HEK293 (cell line): Measurements from ENCODE around the gene CELA1.
A peak's percentile ranks its signal among the peaks of the same experiment; 100 is the strongest.

ENCODE experiments used
- AEBP2 ChIP-seq: fragments of 450-650 bp; formaldehyde crosslinking; IDR thresholded peaks from 2 replicates; pipeline ENCODE4 v1.5.1; 2016; ENCODE audit warnings: missing biosample characterization, missing genetic modification characterization, borderline replicate concordance
- BCL11B ChIP-seq: fragments of 450-650 bp; formaldehyde crosslinking; IDR thresholded peaks from 2 replicates; pipeline ENCODE4 v1.5.1; 2016; ENCODE audit warnings: low read depth, missing biosample characterization, missing genetic modification characterization
- ELK4 ChIP-seq: IDR thresholded peaks from 2 replicates; pipeline ENCODE4 v1.6.1; 2011; ENCODE audit warnings: mild to moderate bottlenecking, low read depth, low read length, borderline replicate concordance
- FEZF1 ChIP-seq: fragments of 450-650 bp; formaldehyde crosslinking; IDR thresholded peaks from 2 replicates; pipeline ENCODE4 v1.5.1; 2016; ENCODE audit warnings: missing biosample characterization, missing genetic modification characterization
- HOXA7 ChIP-seq: sonication (generic); formaldehyde crosslinking; IDR thresholded peaks from 2 replicates; pipeline ENCODE4 v1.8.1; 2022; ENCODE audit warnings: missing genetic modification reagents, borderline replicate concordance
- PRDM2 ChIP-seq: fragments of 450-650 bp; formaldehyde crosslinking; IDR thresholded peaks from 2 replicates; pipeline ENCODE4 v1.5.1; 2016; ENCODE audit warnings: missing biosample characterization, missing genetic modification characterization, borderline replicate concordance
- SETDB1 ChIP-seq: IDR thresholded peaks from one replicate; pipeline ENCODE4 v1.6.1; 2017; ENCODE audit warnings: mild to moderate bottlenecking, low read length, moderate library complexity, mixed read lengths; ENCODE audit not compliant: insufficient read length
- SP7 ChIP-seq: fragments of 450-650 bp; formaldehyde crosslinking; IDR thresholded peaks from 2 replicates; pipeline ENCODE4 v1.5.1; 2016; ENCODE audit warnings: missing biosample characterization, missing genetic modification characterization
- YY1 ChIP-seq: fragments of 450-650 bp; formaldehyde crosslinking; IDR thresholded peaks from 2 replicates; pipeline ENCODE4 v1.5.1; 2018; ENCODE audit warnings: missing biosample characterization, missing genetic modification characterization
- ZBTB1 ChIP-seq: fragments of 450-650 bp; formaldehyde crosslinking; IDR thresholded peaks from 2 replicates; pipeline ENCODE4 v1.5.1; 2016; ENCODE audit warnings: missing biosample characterization, missing genetic modification characterization
- ZIC2 ChIP-seq: fragments of 450-650 bp; formaldehyde crosslinking; IDR thresholded peaks from 2 replicates; pipeline ENCODE4 v1.5.1; 2016; ENCODE audit warnings: missing biosample characterization, missing genetic modification characterization
- ZNF138 ChIP-seq: fragments of 450-650 bp; formaldehyde crosslinking; IDR thresholded peaks from 2 replicates; pipeline ENCODE4 v1.5.1; 2016; ENCODE audit warnings: missing biosample characterization, missing genetic modification characterization, borderline replicate concordance
- ZNF148 ChIP-seq: fragments of 450-650 bp; formaldehyde crosslinking; IDR thresholded peaks from 2 replicates; pipeline ENCODE4 v1.5.0; 2017; ENCODE audit warnings: missing biosample characterization, missing genetic modification characterization, borderline replicate concordance
- ZNF24 ChIP-seq: fragments of 450-650 bp; formaldehyde crosslinking; IDR thresholded peaks from 2 replicates; pipeline ENCODE4 v1.5.1; 2016; ENCODE audit warnings: missing biosample characterization, missing genetic modification characterization
- ZNF274 ChIP-seq, 2 experiments: fragments of 200-500 bp in 1 of 2; fragments of 450-650 bp in 1 of 2; sonication (Bioruptor generic) in 1 of 2; formaldehyde crosslinking in 1 of 2; IDR thresholded peaks; 2 replicates each; pipeline versions ENCODE4 v1.5.1 to v1.6.1; 2014 to 2016; ENCODE audit warnings: borderline replicate concordance in 1 of 2, inconsistent platforms in 1 of 2, low read length in 1 of 2, missing biosample characterization in 1 of 2, missing genetic modification characterization in 1 of 2
- ZNF48 ChIP-seq: fragments of 450-650 bp; formaldehyde crosslinking; IDR thresholded peaks from 2 replicates; pipeline ENCODE4 v1.5.1; 2016; ENCODE audit warnings: missing biosample characterization, missing genetic modification characterization
- ZNF501 ChIP-seq: fragments of 450-650 bp; formaldehyde crosslinking; IDR thresholded peaks from 2 replicates; pipeline ENCODE4 v1.5.1; 2016; ENCODE audit warnings: missing biosample characterization, missing genetic modification characterization
- ZNF510 ChIP-seq: fragments of 450-650 bp; formaldehyde crosslinking; IDR thresholded peaks from 2 replicates; pipeline ENCODE4 v1.5.1; 2018; ENCODE audit warnings: mild to moderate bottlenecking, missing genetic modification characterization, missing biosample characterization; ENCODE audit not compliant: insufficient replicate concordance
- ZNF514 ChIP-seq: fragments of 450-650 bp; formaldehyde crosslinking; IDR thresholded peaks from 2 replicates; pipeline ENCODE4 v1.5.1; 2016; ENCODE audit warnings: missing biosample characterization, missing genetic modification characterization
- ZNF555 ChIP-seq: fragments of 450-650 bp; formaldehyde crosslinking; conservative IDR thresholded peaks from 2 replicates; pipeline ENCODE4 v1.5.1; 2017; ENCODE audit warnings: missing biosample characterization, mild to moderate bottlenecking, missing genetic modification characterization, inconsistent platforms
- ZNF600 ChIP-seq: fragments of 450-650 bp; formaldehyde crosslinking; IDR thresholded peaks from 2 replicates; pipeline ENCODE4 v1.5.1; 2016; ENCODE audit warnings: missing biosample characterization, missing genetic modification characterization
- ZNF610 ChIP-seq: fragments of 450-650 bp; formaldehyde crosslinking; IDR thresholded peaks from 2 replicates; pipeline ENCODE4 v1.5.1; 2016; ENCODE audit warnings: missing biosample characterization, missing genetic modification characterization, borderline replicate concordance
- ZNF626 ChIP-seq: fragments of 450-650 bp; sonication (Bioruptor Pico); formaldehyde crosslinking; IDR thresholded peaks from 2 replicates; pipeline ENCODE4 v1.5.1; 2018; ENCODE audit warnings: missing biosample characterization, missing genetic modification characterization, inconsistent platforms
- ZNF664 ChIP-seq: fragments of 450-650 bp; formaldehyde crosslinking; IDR thresholded peaks from 2 replicates; pipeline ENCODE4 v1.5.1; 2016; ENCODE audit warnings: missing biosample characterization, missing genetic modification characterization
- ZNF747 ChIP-seq: fragments of 450-650 bp; formaldehyde crosslinking; IDR thresholded peaks from 2 replicates; pipeline ENCODE4 v1.5.1; 2016; ENCODE audit warnings: missing biosample characterization, missing genetic modification characterization
- TF ChIP-seq, protein P1 (sequence below): fragments of 450-650 bp; formaldehyde crosslinking; IDR thresholded peaks from 2 replicates; pipeline ENCODE4 v1.5.1; 2016; ENCODE audit warnings: missing biosample characterization, missing genetic modification characterization
- TF ChIP-seq, protein P2 (sequence below): fragments of 450-650 bp; formaldehyde crosslinking; IDR thresholded peaks from 2 replicates; pipeline ENCODE4 v1.5.1; 2016; ENCODE audit warnings: missing biosample characterization, missing genetic modification characterization

The CELA1 gene

DNA sequence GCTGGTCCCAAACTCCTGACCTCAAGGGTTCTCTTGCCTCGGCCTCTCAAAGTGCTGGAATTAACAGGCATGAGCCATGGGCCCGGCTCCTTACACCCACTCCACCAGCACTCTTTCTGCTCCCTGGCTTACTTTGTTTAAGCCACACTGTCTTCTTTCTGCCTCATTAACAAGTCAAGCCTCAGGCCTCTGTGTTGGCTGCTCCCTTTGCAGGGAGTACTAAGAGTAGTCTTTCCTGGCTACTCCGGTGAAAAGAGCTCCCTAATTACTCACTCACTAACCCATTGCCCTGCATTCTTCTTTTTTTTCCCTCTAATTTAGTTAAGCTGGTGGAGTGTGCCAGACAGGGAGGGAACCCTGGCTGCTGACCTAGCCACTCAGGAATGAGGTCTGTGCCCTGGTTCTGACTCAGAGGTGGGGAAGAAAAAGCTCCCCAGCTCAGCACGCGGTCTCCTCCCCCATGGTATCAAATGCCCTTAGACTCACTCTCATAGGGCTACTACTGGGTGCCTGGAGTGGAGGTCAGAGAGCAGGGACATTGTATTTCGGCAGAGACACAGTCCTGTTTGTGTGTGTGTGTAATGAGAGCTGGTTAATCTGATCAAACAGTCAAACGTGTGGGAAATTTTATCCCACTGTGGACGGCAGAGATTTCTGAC is 24.9 kb upstream of the CELA1 start (continued):
- TF ChIP-seq ZNF138 (no peak), ZNF274 (IDR thresholded peaks at IDR 0.05; ENCODE audit: low read length) (no peak), ZNF274 (tag by site-specific recombination; IDR thresholded peaks at IDR 0.05; ENCODE audit: borderline replicate concordance) (no peak), ZIC2 (peak; percentile 95), ZNF747 (tag by site-specific recombination) (no peak), ZNF664 (no peak), FEZF1 (peak; percentile 98), PRDM2 (tag by site-specific recombination) (no peak), SP7 (peak; percentile 100), ZNF501 (tag by site-specific recombination) (peak; percentile 59; the same call in 1 of the 2 replicates), YY1 (tag by site-specific recombination) (no peak), ELK4 (no peak), ZNF600 (peak; percentile 98), ZNF48 (no peak), ZNF626 (tag by site-specific recombination) (no peak), ZNF148 (tag by site-specific recombination) (no peak), SETDB1 (no peak), ZBTB1 (tag by site-specific recombination) (no peak), ZNF24 (tag by site-specific recombination) (peak; percentile 90), AEBP2 (tag by site-specific recombination) (no peak), ZNF510 (tag by site-specific recombination) (no peak), BCL11B (no peak), ZNF610 (tag by site-specific recombination) (no peak), ZNF555 (tag by site-specific recombination) (no peak), HOXA7 (CRISPR knock-in tag) (no peak), ZNF514 (tag by site-specific recombination) (no peak)
- TF ChIP-seq, protein P1, sequence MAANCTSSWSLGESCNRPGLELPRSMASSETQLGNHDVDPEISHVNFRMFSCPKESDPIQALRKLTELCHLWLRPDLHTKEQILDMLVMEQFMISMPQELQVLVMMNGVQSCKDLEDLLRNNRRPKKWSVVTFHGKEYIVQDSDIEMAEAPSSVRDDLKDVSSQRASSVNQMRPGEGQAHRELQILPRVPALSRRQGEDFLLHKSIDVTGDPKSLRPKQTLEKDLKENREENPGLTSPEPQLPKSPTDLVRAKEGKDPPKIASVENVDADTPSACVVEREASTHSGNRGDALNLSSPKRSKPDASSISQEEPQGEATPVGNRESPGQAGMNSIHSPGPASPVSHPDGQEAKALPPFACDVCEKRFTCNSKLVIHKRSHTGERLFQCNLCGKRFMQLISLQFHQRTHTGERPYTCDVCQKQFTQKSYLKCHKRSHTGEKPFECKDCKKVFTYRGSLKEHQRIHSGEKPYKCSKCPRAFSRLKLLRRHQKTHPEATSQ, result no peak
- TF ChIP-seq, protein P2, sequence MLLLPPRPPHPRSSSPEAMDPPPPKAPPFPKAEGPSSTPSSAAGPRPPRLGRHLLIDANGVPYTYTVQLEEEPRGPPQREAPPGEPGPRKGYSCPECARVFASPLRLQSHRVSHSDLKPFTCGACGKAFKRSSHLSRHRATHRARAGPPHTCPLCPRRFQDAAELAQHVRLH, result no peak
